NCI-H345 (cell line): ENCODE data around the gene LMO7.

ENCODE experiments used
- DNase-seq: peaks from one replicate; lab custom pipeline; 2025; lab: John Stamatoyannopoulos, UW

LMO7 gene

DNA sequence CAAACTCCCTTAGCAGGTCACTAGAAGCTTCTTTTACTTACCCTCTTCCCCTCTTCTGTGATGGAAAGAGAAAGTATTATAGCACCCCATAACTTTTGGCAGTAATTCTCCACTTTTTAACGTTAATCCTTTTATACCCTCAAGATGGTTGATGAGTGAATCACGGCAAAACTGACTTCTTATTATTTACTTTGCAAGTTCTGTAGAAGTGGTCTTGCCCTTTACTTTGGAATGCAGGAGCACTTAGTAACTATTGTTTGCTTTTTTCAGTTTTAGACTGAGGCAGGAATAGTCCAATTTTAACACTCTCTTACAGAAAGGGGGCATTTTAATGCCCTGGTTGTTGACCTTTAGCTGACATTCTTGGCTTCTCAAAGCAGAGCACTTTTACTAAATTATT lies 260.1 kb downstream of the LMO7 start:
- DNase-seq: no peak

- no peak for DNase-seq
Measured at GRCh38 chr13:75897386-75897785, 261.3 kb downstream of the LMO7 start.

GRCh38 chr13:75901501-75901900 lies 265.4 kb downstream of the LMO7 start:
- DNase-seq: no peak

GRCh38 chr13:75902166-75903104 lies 266.3 kb downstream of the LMO7 start:
- peak; percentile 76 for DNase-seq

DNA sequence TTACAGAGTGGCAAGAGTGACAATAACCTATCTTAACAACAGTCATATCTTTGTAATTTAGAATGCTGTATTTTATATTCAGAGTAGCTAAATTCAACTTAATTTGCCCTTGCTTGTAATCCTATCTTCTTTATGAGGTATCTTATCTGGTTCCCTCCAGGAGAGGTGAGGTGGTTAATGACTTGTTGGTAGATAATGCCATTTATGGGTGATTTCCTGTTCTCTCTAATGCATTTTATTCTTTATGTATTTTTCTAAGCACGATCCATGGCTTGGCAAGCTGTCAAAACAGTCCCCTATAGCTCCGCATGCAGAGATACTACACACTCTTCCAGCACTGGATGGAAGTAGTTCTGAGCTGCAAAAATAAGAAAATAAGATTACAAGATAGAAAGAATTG lies 267.9 kb downstream of the LMO7 start:
- peak; percentile 6 for DNase-seq

GRCh38 chr13:75906315-75906714 lies 270.2 kb downstream of the LMO7 start:
- no peak for DNase-seq

GRCh38 chr13:75907044-75907443 lies 270.9 kb downstream of the LMO7 start:
- DNase-seq: no peak

DNA sequence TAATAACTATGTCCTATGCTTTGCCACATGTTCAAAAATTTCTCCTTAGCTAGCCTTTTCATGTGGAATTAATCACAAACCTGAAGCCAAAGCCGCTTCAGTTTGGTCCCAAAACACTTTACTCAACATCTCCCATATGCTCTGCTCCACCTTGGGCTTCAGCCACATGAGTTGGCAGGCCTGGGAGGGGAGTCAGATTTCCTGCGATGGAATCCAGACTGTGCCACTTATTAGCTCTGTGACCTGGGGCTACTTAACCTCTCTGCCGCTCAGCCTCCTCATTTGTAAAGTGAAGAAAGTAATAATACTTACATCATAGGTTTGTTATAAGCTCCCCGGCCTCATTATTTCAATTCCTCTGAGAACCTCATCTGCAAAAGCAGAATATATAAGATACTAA lies 272.0 kb downstream of the LMO7 start:
- no peak for DNase-seq
